SU-DHL-6 (cell line): ENCODE results near the gene MSX1.

Experiments used
- H2AFZ ChIP-seq: fragments of 200-600 bp; sonication (generic); 2 replicates; pipeline ENCODE4 v1.6.1; 2014; ENCODE audit warnings: low read depth, mild to moderate bottlenecking, moderate library complexity, mixed read lengths, antibody characterized with exemption, low read length; ENCODE audit not compliant: severe bottlenecking
- H3F3A ChIP-seq: fragments of 200-600 bp; shearing (Covaris generic); 2 replicates; pipeline ENCODE4 v1.6.0; 2016; ENCODE audit warnings: antibody characterized with exemption, mild to moderate bottlenecking; ENCODE audit not compliant: insufficient read depth
- H3K27ac ChIP-seq: fragments of 200-600 bp; sonication (generic); 2 replicates; pipeline ENCODE4 v1.5.1; 2016; ENCODE audit warnings: low read depth, mild to moderate bottlenecking, low read length, moderate library complexity, mixed read lengths
- H3K27me3 ChIP-seq: fragments of 200-600 bp; sonication (generic), shearing (Covaris generic); 2 replicates; pipeline ENCODE4 v1.6.0; 2014; ENCODE audit warnings: mild to moderate bottlenecking, low read length
- H3K36me3 ChIP-seq: fragments of 200-600 bp; sonication (generic); 2 replicates; pipeline ENCODE4 v1.6.1; 2014; ENCODE audit warnings: mild to moderate bottlenecking, low read length, mixed read lengths
- H3K4me2 ChIP-seq: fragments of 300-600, 200-600 bp; shearing (Covaris generic), sonication (generic); 2 replicates; pipeline ENCODE4 v1.6.0; 2014; ENCODE audit warnings: low read length, low read depth, mild to moderate bottlenecking; ENCODE audit not compliant: poor library complexity, severe bottlenecking
- H3K4me3 ChIP-seq: fragments of 200-600 bp; sonication (generic); 2 replicates; pipeline ENCODE4 v1.5.1; 2014; ENCODE audit warnings: antibody characterized with exemption, low read length, mild to moderate bottlenecking, mixed read lengths; ENCODE audit not compliant: insufficient read depth, poor library complexity, severe bottlenecking
- H3K79me2 ChIP-seq: fragments of 200-600 bp; sonication (generic); 2 replicates; pipeline ENCODE4 v1.6.1; 2014; ENCODE audit warnings: mild to moderate bottlenecking, low read length, moderate library complexity; ENCODE audit not compliant: insufficient read depth
- H3K9ac ChIP-seq: fragments of 200-600 bp; sonication (generic); 2 replicates; pipeline ENCODE4 v1.7.0; 2014; ENCODE audit warnings: mild to moderate bottlenecking, low read length
- H3K9me2 ChIP-seq: fragments of 200-600 bp; sonication (generic); replicated peaks from 2 replicates; pipeline ENCODE4 v1.6.1; 2014; ENCODE audit warnings: low read length; ENCODE audit not compliant: insufficient read depth
- H3K9me3 ChIP-seq: fragments of 200-600 bp; sonication (generic); 2 replicates; pipeline ENCODE4 v1.6.1; 2014; ENCODE audit warnings: low read length, mixed read lengths; ENCODE audit not compliant: insufficient read depth
- H4K20me1 ChIP-seq: fragments of 200-600 bp; sonication (generic); 2 replicates; pipeline ENCODE4 v1.6.1; 2014; ENCODE audit warnings: low read depth, mild to moderate bottlenecking, antibody characterized with exemption, low read length, moderate library complexity, mixed read lengths
- EZH2phosphoT487 ChIP-seq: fragments of 200-600 bp; sonication (generic), shearing (Covaris generic); conservative IDR thresholded peaks from 2 replicates; pipeline ENCODE4 v1.6.1; 2018; ENCODE audit warnings: mild to moderate bottlenecking, antibody characterized with exemption, low read length, moderate library complexity, mixed read lengths
- TF ChIP-seq, protein P1 (sequence below): fragments of 200-600 bp; sonication (generic); IDR thresholded peaks from one replicate; pipeline ENCODE4 v1.5.1; 2017; ENCODE audit warnings: antibody characterized with exemption, mild to moderate bottlenecking, low read length, moderate library complexity; ENCODE audit not compliant: insufficient read depth, poor library complexity, severe bottlenecking

The MSX1 gene

DNA sequence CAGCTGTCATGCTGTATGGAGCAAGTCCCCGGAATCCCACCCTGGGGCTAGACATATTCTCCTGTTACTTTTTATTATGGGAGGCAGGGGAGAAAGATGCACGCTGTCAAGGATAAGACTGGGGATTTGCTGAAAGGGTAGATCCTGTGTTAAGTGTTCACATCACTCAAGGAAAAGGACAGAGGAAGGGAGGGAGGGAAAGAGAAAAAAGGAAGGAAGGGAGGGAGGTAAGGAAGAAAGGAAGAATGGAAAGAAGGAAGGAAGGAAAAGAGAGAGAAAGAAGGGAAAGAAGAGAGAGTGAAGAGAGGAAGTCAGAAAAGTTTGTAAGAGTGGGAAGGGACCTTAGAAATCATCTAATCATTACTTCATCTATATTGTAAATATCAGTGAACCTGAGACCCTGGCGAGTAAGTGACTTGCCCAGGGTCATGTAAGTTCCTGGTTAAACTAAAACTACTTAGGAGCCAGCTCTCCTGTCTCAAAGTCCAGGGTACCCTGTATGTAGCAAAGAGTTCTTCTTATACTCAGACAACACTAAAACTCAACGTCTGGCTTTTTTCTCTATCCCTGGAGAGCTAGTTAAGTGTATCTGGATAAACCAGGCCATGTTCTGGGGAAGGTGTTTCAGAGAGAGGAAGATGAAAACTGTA lies 47.2 kb upstream of the MSX1 start:
- no peak overlapping the region for H3K27ac ChIP-seq
- no peaks in the 10 kb centered on the region for H3F3A ChIP-seq
- no peak overlapping the region for H3K4me2 ChIP-seq

DNA sequence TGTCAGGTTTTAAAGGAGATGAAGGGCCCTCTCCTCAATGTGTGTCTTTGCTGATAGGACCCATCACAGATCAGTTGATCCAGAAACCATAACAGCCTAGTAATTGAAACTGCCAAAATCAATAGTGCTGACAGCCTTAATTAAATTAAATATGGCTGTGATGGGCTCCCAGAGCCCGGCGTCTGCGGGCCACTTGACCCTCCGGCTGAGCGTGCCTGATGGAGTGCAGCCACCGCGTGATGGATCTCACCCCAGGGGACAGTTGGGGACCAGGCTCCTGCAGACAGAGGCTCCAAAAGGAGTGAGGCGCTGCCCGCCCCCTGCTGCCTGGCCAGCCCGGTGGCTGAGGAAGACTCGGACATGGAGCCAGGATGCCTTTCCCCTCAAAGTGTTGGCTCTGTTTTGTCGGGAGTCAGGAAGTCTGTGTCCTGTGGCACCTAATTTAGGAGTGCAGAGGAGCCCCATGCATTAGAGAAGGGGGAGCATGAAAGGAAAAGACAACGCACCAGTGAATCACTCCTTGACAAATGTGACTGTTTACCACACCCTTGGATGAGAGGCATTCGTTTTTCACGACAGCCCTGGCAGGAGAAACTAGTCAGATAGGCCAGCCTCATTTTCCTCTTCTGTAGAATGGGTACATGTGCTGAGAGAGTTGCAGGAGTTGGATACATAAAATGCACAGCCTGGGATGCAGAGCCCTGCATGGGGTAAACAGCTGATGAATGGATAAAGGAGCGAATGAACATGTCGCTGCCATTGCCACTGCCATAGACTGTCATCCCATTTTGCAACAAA lies 40.9 kb upstream of the MSX1 start:
- Histone ChIP-seq H3K9me2 (no peaks in the 10 kb centered on the region), H3K9me3 (no peaks in the 10 kb centered on the region), H2AFZ (no peak overlapping the region), H4K20me1 (no peaks in the 10 kb centered on the region), H3K4me2 (no peak overlapping the region), H3K27ac (no peak overlapping the region), H3K4me3 (no peak overlapping the region), H3F3A (no peaks in the 10 kb centered on the region), H3K9ac (no peak overlapping the region), H3K27me3 (no peaks in the 10 kb centered on the region), H3K36me3 (no peaks in the 10 kb centered on the region), H3K79me2 (no peaks in the 10 kb centered on the region)
- TF ChIP-seq EZH2phosphoT487 = no peak
- TF ChIP-seq, protein P1, sequence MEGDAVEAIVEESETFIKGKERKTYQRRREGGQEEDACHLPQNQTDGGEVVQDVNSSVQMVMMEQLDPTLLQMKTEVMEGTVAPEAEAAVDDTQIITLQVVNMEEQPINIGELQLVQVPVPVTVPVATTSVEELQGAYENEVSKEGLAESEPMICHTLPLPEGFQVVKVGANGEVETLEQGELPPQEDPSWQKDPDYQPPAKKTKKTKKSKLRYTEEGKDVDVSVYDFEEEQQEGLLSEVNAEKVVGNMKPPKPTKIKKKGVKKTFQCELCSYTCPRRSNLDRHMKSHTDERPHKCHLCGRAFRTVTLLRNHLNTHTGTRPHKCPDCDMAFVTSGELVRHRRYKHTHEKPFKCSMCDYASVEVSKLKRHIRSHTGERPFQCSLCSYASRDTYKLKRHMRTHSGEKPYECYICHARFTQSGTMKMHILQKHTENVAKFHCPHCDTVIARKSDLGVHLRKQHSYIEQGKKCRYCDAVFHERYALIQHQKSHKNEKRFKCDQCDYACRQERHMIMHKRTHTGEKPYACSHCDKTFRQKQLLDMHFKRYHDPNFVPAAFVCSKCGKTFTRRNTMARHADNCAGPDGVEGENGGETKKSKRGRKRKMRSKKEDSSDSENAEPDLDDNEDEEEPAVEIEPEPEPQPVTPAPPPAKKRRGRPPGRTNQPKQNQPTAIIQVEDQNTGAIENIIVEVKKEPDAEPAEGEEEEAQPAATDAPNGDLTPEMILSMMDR = no peak

More for the DNA sequence above, 47.2 kb upstream of the MSX1 start:
- TF ChIP-seq, protein P1 = no peak
- no peak for TF ChIP-seq EZH2phosphoT487
- Histone ChIP-seq H4K20me1 (no peaks in the 10 kb centered on the region), H3K79me2 (no peaks in the 10 kb centered on the region), H2AFZ (no peak overlapping the region), H3K36me3 (no peaks in the 10 kb centered on the region), H3K9me3 (no peaks in the 10 kb centered on the region), H3K9ac (no peak overlapping the region), H3K4me3 (no peak overlapping the region), H3K27me3 (no peaks in the 10 kb centered on the region), H3K9me2 (no peaks in the 10 kb centered on the region)

DNA sequence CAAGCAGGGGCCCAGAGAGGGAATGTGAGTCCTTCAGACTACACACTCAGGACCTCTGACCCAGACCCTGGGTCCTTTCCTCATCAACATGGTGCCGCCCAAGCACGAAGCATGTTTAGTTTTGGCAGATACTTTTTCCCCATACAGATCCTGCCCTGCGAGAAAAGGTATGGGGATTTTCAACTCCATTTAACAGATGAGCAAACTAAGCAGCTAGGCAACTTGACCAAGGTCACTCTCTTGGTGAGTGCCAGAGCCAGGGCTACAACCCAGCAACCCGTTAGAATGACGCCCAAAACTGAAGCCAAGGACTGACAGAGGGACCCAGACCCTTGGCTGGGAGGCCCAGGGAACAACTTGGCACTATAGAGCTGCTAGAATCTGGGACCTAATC lies 40.3 kb upstream of the MSX1 start:
- H2AFZ ChIP-seq = no peak overlapping the region
- no peak overlapping the region for H3K9ac ChIP-seq
- no peak overlapping the region for H3K4me2 ChIP-seq
- no peaks in the 10 kb centered on the region for H3F3A ChIP-seq
- no peaks in the 10 kb centered on the region for H3K79me2 ChIP-seq
- no peak overlapping the region for H3K27ac ChIP-seq
- TF ChIP-seq, protein P1 = no peak
- no peak for TF ChIP-seq EZH2phosphoT487
- H3K4me3 ChIP-seq = no peak overlapping the region
- H3K27me3 ChIP-seq = no peaks in the 10 kb centered on the region
- H3K9me3 ChIP-seq = no peaks in the 10 kb centered on the region
- H4K20me1 ChIP-seq = no peaks in the 10 kb centered on the region
- no peaks in the 10 kb centered on the region for H3K36me3 ChIP-seq
- H3K9me2 ChIP-seq = no peaks in the 10 kb centered on the region
